CD14-positive monocyte (primary cell): ENCODE data around the gene ZDHHC4. TPM values are rescaled to one million over a fixed set of nuclear protein-coding genes. Genes with fewer than 3 reads are reported as not detected.

Source experiments
- DNase-seq, 3 donors: peaks; one replicate each; pipeline ENCODE4 v3.0.0-alpha.2; 2011 to 2022
- H2AFZ ChIP-seq: 2 replicates; pipeline ENCODE4 v1.6.0; 2012; ENCODE audit warnings: mild to moderate bottlenecking, low read depth, low read length, inconsistent platforms; ENCODE audit not compliant: insufficient read depth, poor library complexity, severe bottlenecking
- H3K27ac ChIP-seq, 2 donors: 1 replicate in 1 of 2; 2 replicates in 1 of 2; pipeline ENCODE4 v1.5.1; 2012 to 2013; ENCODE audit warnings: low read length in 2 of 2, control low read depth in 1 of 2, inconsistent platforms in 1 of 2, low read depth in 1 of 2, mild to moderate bottlenecking in 1 of 2
- H3K27me3 ChIP-seq, 2 donors: one replicate each; pipeline versions ENCODE4 v1.6.0 to v1.6.1; 2011 to 2013; ENCODE audit warnings: low read length in 2 of 2; ENCODE audit not compliant: control insufficient read depth in 2 of 2, insufficient read depth in 2 of 2
- H3K36me3 ChIP-seq, 2 donors: replicated peaks in 1 of 2; 1 replicate in 1 of 2; 2 replicates in 1 of 2; pipeline versions ENCODE4 v1.5.1 to v1.6.1; 2012 to 2013; ENCODE audit warnings: low read length in 2 of 2, control low read depth in 1 of 2, inconsistent platforms in 1 of 2, mild to moderate bottlenecking in 1 of 2; ENCODE audit not compliant: insufficient read depth in 2 of 2, control insufficient read depth in 1 of 2
- H3K4me1 ChIP-seq, 2 donors: 1 replicate in 1 of 2; 2 replicates in 1 of 2; pipeline versions ENCODE4 v1.5.1 to v1.6.1; 2012 to 2013; ENCODE audit warnings: low read length in 2 of 2, control low read depth in 1 of 2, inconsistent platforms in 1 of 2, mild to moderate bottlenecking in 1 of 2, moderate library complexity in 1 of 2; ENCODE audit not compliant: insufficient read depth in 2 of 2, control insufficient read depth in 1 of 2
- H3K4me2 ChIP-seq: replicated peaks from 2 replicates; pipeline ENCODE3; 2012; ENCODE audit warnings: low read length, moderate library complexity, mild to moderate bottlenecking; ENCODE audit not compliant: poor library complexity, severe bottlenecking; ENCODE audit errors: extremely low read depth
- H3K4me3 ChIP-seq, 3 experiments: fragments of 200-600 bp in 1 of 3; sonication (generic) in 1 of 3; replicated peaks in 1 of 3; 1 replicate in 2 of 3; 2 replicates in 1 of 3; pipeline ENCODE4 v1.5.1; 2011 to 2013; ENCODE audit warnings: low read length in 3 of 3, mild to moderate bottlenecking in 3 of 3, control low read depth in 2 of 3, low read depth in 2 of 3, inconsistent platforms in 1 of 3, moderate library complexity in 1 of 3
- H3K79me2 ChIP-seq: 2 replicates; pipeline ENCODE4 v1.6.0; 2012; ENCODE audit warnings: mild to moderate bottlenecking, control low read depth, inconsistent platforms, low read length, moderate library complexity; ENCODE audit not compliant: insufficient read depth
- H3K9ac ChIP-seq: 2 replicates; pipeline ENCODE4 v1.6.0; 2017; ENCODE audit warnings: low read length, mild to moderate bottlenecking; ENCODE audit not compliant: insufficient read depth, poor library complexity, severe bottlenecking
- H3K9me3 ChIP-seq, 2 donors: replicated peaks in 1 of 2; 1 replicate in 1 of 2; 2 replicates in 1 of 2; pipeline versions ENCODE4 v1.5.1 to v1.6.1; 2012 to 2013; ENCODE audit warnings: low read length in 2 of 2, control low read depth in 1 of 2; ENCODE audit not compliant: control insufficient read depth in 1 of 2, insufficient read depth in 1 of 2
- H4K20me1 ChIP-seq: 2 replicates; pipeline ENCODE4 v1.6.0; 2012; ENCODE audit warnings: mild to moderate bottlenecking, low read length, control low read depth, moderate library complexity; ENCODE audit not compliant: insufficient read depth
- H3K27ac Mint-ChIP-seq, 7 donors: one replicate each; pipeline ENCODE4 v1.8.0; 2020; ENCODE audit warnings: mild to moderate bottlenecking in 7 of 7, mixed read lengths in 7 of 7, moderate library complexity in 6 of 7, inconsistent platforms in 2 of 7
- H3K27me3 Mint-ChIP-seq, 3 donors: one replicate each; pipeline ENCODE4 v1.8.0; 2021 to 2022; ENCODE audit warnings: low read depth in 3 of 3, mild to moderate bottlenecking in 3 of 3, mixed read lengths in 3 of 3, moderate library complexity in 3 of 3, inconsistent platforms in 1 of 3
- H3K36me3 Mint-ChIP-seq, 2 donors: one replicate each; pipeline ENCODE4 v1.8.0; 2020; ENCODE audit warnings: mixed read lengths in 2 of 2, inconsistent platforms in 1 of 2, mild to moderate bottlenecking in 1 of 2
- H3K4me1 Mint-ChIP-seq: one replicate; pipeline ENCODE4 v1.8.0; 2020; ENCODE audit warnings: mild to moderate bottlenecking, mixed read lengths
- H3K4me3 Mint-ChIP-seq, 2 donors: one replicate each; pipeline ENCODE4 v1.8.0; 2020; ENCODE audit warnings: mild to moderate bottlenecking in 2 of 2, mixed read lengths in 2 of 2, moderate library complexity in 1 of 2
- H3K9me3 Mint-ChIP-seq, 7 donors: one replicate each; pipeline ENCODE4 v1.8.0; 2020 to 2022; ENCODE audit warnings: mixed read lengths in 7 of 7, mild to moderate bottlenecking in 6 of 7, moderate library complexity in 6 of 7, inconsistent platforms in 2 of 7
- CTCF ChIP-seq: fragments of 200-600 bp; IDR thresholded peaks from one replicate; pipeline ENCODE4 v1.8.0; 2022; ENCODE audit warnings: antibody characterized with exemption, mild to moderate bottlenecking
- WGBS: methylation state at CpG from one replicate; pipeline ENCODE4 v1.1.5; 2013; ENCODE audit warnings: missing lambda C conversion rate; ENCODE audit not compliant: insufficient coverage; 5-methylcytosine and 5-hydroxymethylcytosine counted together
- intact Hi-C, 2 donors: fragments of 100-400 bp; cut with micrococcal nuclease; formaldehyde crosslinking; loops; one replicate each; pipeline versions ENCODE4 v1.15.0 to v1.15.1; 2023
- polyA plus RNA-seq, 3 donors: library from polyadenylated mRNA; depleted of rRNA in 1 of 3; unstranded in 2 of 3; stranded (reverse) in 1 of 3; fragments of 300-500 nt in 2 of 3; fragments of >200 nt in 1 of 3; fragmentation: Illumina TruSeq in 2 of 3; gene quantifications; 1 replicate in 2 of 3; 2 replicates in 1 of 3; pipeline ENCODE4 v1.2.3, GENCODE V29; 2012 to 2021

The ZDHHC4 gene
- polyA plus RNA-seq, 3 donors, result 30.3 to 55.6 (median 52.9) TPM

GRCh38 chr7:6624246-6624611 lies 47.0 kb downstream of the ZDHHC4 start:
- DNase-seq, result no peak
- Histone ChIP-seq H3K79me2 (no peaks in the 10 kb centered on the region), H3K9ac (no peak overlapping the region), H3K27ac (no peak overlapping the region), H3K27me3 (peaks cover 0 to 5% of the 10 kb centered on the region in 2 donors), H3K9me3 (peaks cover 0 to 16% of the 10 kb centered on the region in 2 donors), H2AFZ (no peak overlapping the region), H3K36me3 (no peaks in the 10 kb centered on the region), H4K20me1 (no peaks in the 10 kb centered on the region), H3K4me3 (no peak overlapping the region), H3K4me1 (peaks cover 13 to 15% of the 10 kb centered on the region in 2 donors), H3K4me2 (no peak overlapping the region)
- Mint-ChIP-seq H3K4me3 (no peak overlapping the region), H3K27me3 (peaks cover 9 to 14% (median 11%) of the 10 kb centered on the region in 3 donors), H3K36me3 (no peaks in the 10 kb centered on the region), H3K27ac (peak overlapping the region in 1 of 7 donors; percentile 62), H3K9me3 (peaks cover 6 to 17% (median 12%) of the 10 kb centered on the region in 7 donors), H3K4me1 (peaks cover 21% of the 10 kb centered on the region)
- 75% methylated on average over 1 of the region's 3 CpGs for WGBS
- no peak for TF ChIP-seq CTCF
- intact Hi-C loops, result no loop called here

- Histone ChIP-seq H3K4me3 (no peak overlapping the region), H3K79me2 (no peaks in the 10 kb centered on the region), H3K9me3 (peaks cover 0 to 1% of the 10 kb centered on the region in 2 donors), H3K36me3 (no peaks in the 10 kb centered on the region), H2AFZ (no peak overlapping the region), H4K20me1 (no peaks in the 10 kb centered on the region), H3K27me3 (no peaks in the 10 kb centered on the region), H3K9ac (no peak overlapping the region), H3K27ac (no peak overlapping the region), H3K4me1 (no peaks in the 10 kb centered on the region), H3K4me2 (no peak overlapping the region)
- Mint-ChIP-seq H3K4me3 (no peak overlapping the region), H3K36me3 (no peaks in the 10 kb centered on the region), H3K4me1 (peaks cover 9% of the 10 kb centered on the region), H3K27ac (no peak overlapping the region), H3K27me3 (peaks cover 10 to 18% (median 11%) of the 10 kb centered on the region in 3 donors), H3K9me3 (peaks cover under 1 to 9% (median 2%) of the 10 kb centered on the region in 7 donors)
- DNase-seq, result no peak
- intact Hi-C loops, result no loop called here
- TF ChIP-seq CTCF, result no peak
- 86% methylated on average over 1 of the region's 6 CpGs for WGBS
Observed at GRCh38 chr7:6628045-6628444, 50.8 kb downstream of the ZDHHC4 start.
